HEK293 (cell line): ENCODE results near the gene STRN4.

Experiments used
- YY1 ChIP-seq: fragments of 450-650 bp; formaldehyde crosslinking; IDR thresholded peaks from 2 replicates; pipeline ENCODE4 v1.5.1; 2018; ENCODE audit warnings: missing biosample characterization, missing genetic modification characterization
- ZBTB17 ChIP-seq: fragments of 450-650 bp; formaldehyde crosslinking; IDR thresholded peaks from 2 replicates; pipeline ENCODE4 v1.5.1; 2016; ENCODE audit warnings: missing biosample characterization, missing genetic modification characterization
- ZNF121 ChIP-seq: fragments of 450-650 bp; formaldehyde crosslinking; IDR thresholded peaks from 2 replicates; pipeline ENCODE4 v1.5.1; 2016; ENCODE audit warnings: missing biosample characterization, missing genetic modification characterization
- ZNF23 ChIP-seq: fragments of 450-650 bp; formaldehyde crosslinking; IDR thresholded peaks from 2 replicates; pipeline ENCODE4 v1.5.1; 2016; ENCODE audit warnings: missing biosample characterization, missing genetic modification characterization, borderline replicate concordance
- ZNF677 ChIP-seq: fragments of 450-650 bp; IDR thresholded peaks from 2 replicates; pipeline ENCODE4 v1.5.0; 2018; ENCODE audit warnings: missing biosample characterization, mild to moderate bottlenecking, missing genetic modification characterization, moderate library complexity
- ZNF747 ChIP-seq: fragments of 450-650 bp; formaldehyde crosslinking; IDR thresholded peaks from 2 replicates; pipeline ENCODE4 v1.5.1; 2016; ENCODE audit warnings: missing biosample characterization, missing genetic modification characterization
- TF ChIP-seq, protein P1 (sequence below): fragments of 450-650 bp; formaldehyde crosslinking; IDR thresholded peaks from 2 replicates; pipeline ENCODE4 v1.5.1; 2016; ENCODE audit warnings: missing biosample characterization, missing genetic modification characterization
- TF ChIP-seq, protein P2 (sequence below): fragments of 450-650 bp; formaldehyde crosslinking; IDR thresholded peaks from 2 replicates; pipeline ENCODE4 v1.5.1; 2016; ENCODE audit warnings: missing biosample characterization, missing genetic modification characterization

DNA sequence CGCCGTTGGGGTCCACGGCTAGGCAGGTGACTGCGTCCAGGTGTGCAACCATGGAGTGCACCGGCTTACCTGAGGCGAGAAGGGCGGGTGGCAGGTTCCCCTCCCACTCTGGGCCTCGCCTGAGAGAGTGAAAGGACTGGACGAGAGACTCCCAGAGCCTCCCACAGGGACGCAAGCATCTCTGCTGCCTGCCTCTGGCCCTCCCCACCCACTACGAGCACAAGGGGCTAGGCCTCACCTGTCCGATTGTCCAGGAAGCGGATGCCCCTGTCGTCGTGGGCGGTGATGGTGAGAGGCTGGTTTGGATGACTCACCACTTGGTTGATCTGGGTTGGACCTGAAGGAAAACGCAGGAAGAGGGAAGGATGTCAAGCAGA lies 24.3 kb downstream of the STRN4 start:
- TF ChIP-seq, protein P1, sequence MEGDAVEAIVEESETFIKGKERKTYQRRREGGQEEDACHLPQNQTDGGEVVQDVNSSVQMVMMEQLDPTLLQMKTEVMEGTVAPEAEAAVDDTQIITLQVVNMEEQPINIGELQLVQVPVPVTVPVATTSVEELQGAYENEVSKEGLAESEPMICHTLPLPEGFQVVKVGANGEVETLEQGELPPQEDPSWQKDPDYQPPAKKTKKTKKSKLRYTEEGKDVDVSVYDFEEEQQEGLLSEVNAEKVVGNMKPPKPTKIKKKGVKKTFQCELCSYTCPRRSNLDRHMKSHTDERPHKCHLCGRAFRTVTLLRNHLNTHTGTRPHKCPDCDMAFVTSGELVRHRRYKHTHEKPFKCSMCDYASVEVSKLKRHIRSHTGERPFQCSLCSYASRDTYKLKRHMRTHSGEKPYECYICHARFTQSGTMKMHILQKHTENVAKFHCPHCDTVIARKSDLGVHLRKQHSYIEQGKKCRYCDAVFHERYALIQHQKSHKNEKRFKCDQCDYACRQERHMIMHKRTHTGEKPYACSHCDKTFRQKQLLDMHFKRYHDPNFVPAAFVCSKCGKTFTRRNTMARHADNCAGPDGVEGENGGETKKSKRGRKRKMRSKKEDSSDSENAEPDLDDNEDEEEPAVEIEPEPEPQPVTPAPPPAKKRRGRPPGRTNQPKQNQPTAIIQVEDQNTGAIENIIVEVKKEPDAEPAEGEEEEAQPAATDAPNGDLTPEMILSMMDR (tag by site-specific recombination), result no peak; the same call in 1 of the 2 replicates
- no peak for TF ChIP-seq YY1 (tag by site-specific recombination)
- TF ChIP-seq, protein P2, sequence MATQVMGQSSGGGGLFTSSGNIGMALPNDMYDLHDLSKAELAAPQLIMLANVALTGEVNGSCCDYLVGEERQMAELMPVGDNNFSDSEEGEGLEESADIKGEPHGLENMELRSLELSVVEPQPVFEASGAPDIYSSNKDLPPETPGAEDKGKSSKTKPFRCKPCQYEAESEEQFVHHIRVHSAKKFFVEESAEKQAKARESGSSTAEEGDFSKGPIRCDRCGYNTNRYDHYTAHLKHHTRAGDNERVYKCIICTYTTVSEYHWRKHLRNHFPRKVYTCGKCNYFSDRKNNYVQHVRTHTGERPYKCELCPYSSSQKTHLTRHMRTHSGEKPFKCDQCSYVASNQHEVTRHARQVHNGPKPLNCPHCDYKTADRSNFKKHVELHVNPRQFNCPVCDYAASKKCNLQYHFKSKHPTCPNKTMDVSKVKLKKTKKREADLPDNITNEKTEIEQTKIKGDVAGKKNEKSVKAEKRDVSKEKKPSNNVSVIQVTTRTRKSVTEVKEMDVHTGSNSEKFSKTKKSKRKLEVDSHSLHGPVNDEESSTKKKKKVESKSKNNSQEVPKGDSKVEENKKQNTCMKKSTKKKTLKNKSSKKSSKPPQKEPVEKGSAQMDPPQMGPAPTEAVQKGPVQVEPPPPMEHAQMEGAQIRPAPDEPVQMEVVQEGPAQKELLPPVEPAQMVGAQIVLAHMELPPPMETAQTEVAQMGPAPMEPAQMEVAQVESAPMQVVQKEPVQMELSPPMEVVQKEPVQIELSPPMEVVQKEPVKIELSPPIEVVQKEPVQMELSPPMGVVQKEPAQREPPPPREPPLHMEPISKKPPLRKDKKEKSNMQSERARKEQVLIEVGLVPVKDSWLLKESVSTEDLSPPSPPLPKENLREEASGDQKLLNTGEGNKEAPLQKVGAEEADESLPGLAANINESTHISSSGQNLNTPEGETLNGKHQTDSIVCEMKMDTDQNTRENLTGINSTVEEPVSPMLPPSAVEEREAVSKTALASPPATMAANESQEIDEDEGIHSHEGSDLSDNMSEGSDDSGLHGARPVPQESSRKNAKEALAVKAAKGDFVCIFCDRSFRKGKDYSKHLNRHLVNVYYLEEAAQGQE (tag by site-specific recombination), result no peak
- no peak for TF ChIP-seq ZNF677
- no peak for TF ChIP-seq ZNF23 (tag by site-specific recombination)
- TF ChIP-seq ZNF121 (tag by site-specific recombination), result no peak
- no peak for TF ChIP-seq ZBTB17 (tag by site-specific recombination)
- no peak for TF ChIP-seq ZNF747 (tag by site-specific recombination)
